GM13977 (cell line): ENCODE data around the gene RASSF4.

Experiments
- DNase-seq: peaks from one replicate; pipeline ENCODE4 v3.0.0; 2012; ENCODE audit warnings: low spot score
- CTCF ChIP-seq: IDR thresholded peaks from 2 replicates; pipeline ENCODE4 v1.5.1; 2012; ENCODE audit warnings: mild to moderate bottlenecking, control low read depth; ENCODE audit not compliant: insufficient read depth; ENCODE audit errors: extremely low read depth, missing control alignments
- in situ Hi-C: fragments of 300-500 bp; cut with MboI; formaldehyde crosslinking; loops from one replicate; pipeline ENCODE4 v1.12.0; 2022; ENCODE audit warnings: low sequenced_read_pairs, low pct_unique_long_range_greater_than_20kb, mixed read lengths, inconsistent platforms; ENCODE audit not compliant: unreplicated experiment

The RASSF4 gene

GRCh38 chr10:44993922-44994751 lies 34.5 kb downstream of the RASSF4 start:
- no peak for TF ChIP-seq CTCF
- DNase-seq: no peak
- in situ Hi-C loops: no loop called here

GRCh38 chr10:44994752-44995530 lies 35.3 kb downstream of the RASSF4 start:
- DNase-seq: no peak
- in situ Hi-C loops: no loop called here
- no peak for TF ChIP-seq CTCF

GRCh38 chr10:44995581-44995913 lies 35.9 kb downstream of the RASSF4 start:
- TF ChIP-seq CTCF: no peak
- no peak for DNase-seq
- in situ Hi-C loops: no loop called here

- no peak for TF ChIP-seq CTCF
- DNase-seq: no peak
- in situ Hi-C loops: no loop called here
These were observed 36.5 kb downstream of the RASSF4 start for GRCh38 chr10:44995914-44996669.

GRCh38 chr10:44997105-44997748 lies 37.6 kb downstream of the RASSF4 start:
- no peak for DNase-seq
- no peak for TF ChIP-seq CTCF
- in situ Hi-C loops: no loop called here

GRCh38 chr10:44998146-44998631 lies 38.6 kb downstream of the RASSF4 start:
- DNase-seq: no peak
- in situ Hi-C loops: no loop called here
- TF ChIP-seq CTCF: no peak
